Testis (tissue), 3 donors: ENCODE results near the gene PRKCA. TPM values are rescaled to one million over a fixed set of nuclear protein-coding genes. Genes with fewer than 3 reads are reported as not detected.

Experiments used
- DNase-seq: peaks from one replicate; pipeline ENCODE4 v3.0.0-alpha.2; 2019
- H3K27ac ChIP-seq, 2 donors: fragments of 200-600 bp; sonication (generic); one replicate each; pipeline ENCODE4 v1.5.1; 2019
- H3K27me3 ChIP-seq: fragments of 200-600 bp; sonication (generic); one replicate; pipeline ENCODE4 v1.5.1; 2019
- H3K36me3 ChIP-seq: fragments of 200-600 bp; sonication (generic); one replicate; pipeline ENCODE4 v1.5.1; 2017; ENCODE audit warnings: low read depth; ENCODE audit errors: missing control alignments
- H3K4me1 ChIP-seq: fragments of 200-600 bp; sonication (generic); one replicate; pipeline ENCODE4 v1.5.1; 2019
- H3K4me3 ChIP-seq, 2 donors: fragments of 200-600 bp; sonication (generic); one replicate each; pipeline ENCODE4 v1.5.1; 2017 to 2019
- H3K9me3 ChIP-seq: fragments of 200-600 bp; sonication (generic); one replicate; pipeline ENCODE4 v1.5.1; 2017
- CTCF ChIP-seq, 3 experiments: fragments of 450-650 bp in 2 of 3; fragments of 200-600 bp in 1 of 3; sonication (generic) in 1 of 3; IDR thresholded peaks; one replicate each; pipeline ENCODE4 v1.5.1; 2016 to 2019; ENCODE audit warnings: antibody characterized with exemption in 3 of 3, mild to moderate bottlenecking in 2 of 3, moderate library complexity in 1 of 3
- POLR2A ChIP-seq: fragments of 450-650 bp; IDR thresholded peaks from one replicate; pipeline ENCODE4 v1.6.1; 2017; ENCODE audit warnings: antibody characterized with exemption, mild to moderate bottlenecking, moderate library complexity
- WGBS, 2 donors: methylation state at CpG; one replicate each; pipeline ENCODE4 v1.1.5; 2018; 5-methylcytosine and 5-hydroxymethylcytosine counted together
- intact Hi-C: fragments of 100-400 bp; cut with DNase I; formaldehyde crosslinking; loops from one replicate; pipeline ENCODE4 v1.15.1; 2023; ENCODE audit warnings: low total_unique reads
- polyA plus RNA-seq: library from polyadenylated mRNA; stranded (reverse); fragments of 350-450 nt; fragmentation: Illumina TruSeq; extraction: RNeasy Lipid Tissue Mini Kit (QIAGEN cat#74804); gene quantifications from one replicate; pipeline ENCODE4 v1.2.3, GENCODE V29; 2014; ENCODE audit warnings: low read depth, low replicate concordance; ENCODE audit not compliant: insufficient read depth
- total RNA-seq, 2 donors: library from RNA; depleted of rRNA; stranded (reverse); fragments of >200 nt; gene quantifications; one replicate each; pipeline ENCODE4 v1.2.3, GENCODE V29; 2016

Gene PRKCA
- total and polyA plus RNA-seq, 3 donors from 2014 or later, result 6.8 to 22.9 (median 15.4) TPM

GRCh38 chr17:66507103-66507923 is 204.9 kb downstream of the PRKCA start:
- Histone ChIP-seq H3K9me3 (no peaks in the 10 kb centered on the region), H3K4me1 (peaks cover 5% of the 10 kb centered on the region), H3K27me3 (no peaks in the 10 kb centered on the region), H3K27ac (peak overlapping the region; percentile 2 to 63), H3K36me3 (no peaks in the 10 kb centered on the region), H3K4me3 (no peak overlapping the region)
- no peak for TF ChIP-seq POLR2A
- TF ChIP-seq CTCF (IDR thresholded peaks at IDR 0.05), result no peak
- WGBS, 2 donors, result 58 to 63% methylated on average over 7 of the region's 7 CpGs
- peak; percentile 62 for DNase-seq
- intact Hi-C loops, result no loop called here

GRCh38 chr17:66507982-66508760 is 205.8 kb downstream of the PRKCA start:
- no peak overlapping the region for H3K4me3 ChIP-seq
- intact Hi-C loops, result no loop called here
- peaks cover 5% of the 10 kb centered on the region for H3K4me1 ChIP-seq
- WGBS, 2 donors, result 52 to 59% methylated on average over 10 of the region's 10 CpGs
- H3K27me3 ChIP-seq, result no peaks in the 10 kb centered on the region
- TF ChIP-seq CTCF (IDR thresholded peaks at IDR 0.05) (no peak), POLR2A (no peak)
- no peaks in the 10 kb centered on the region for H3K36me3 ChIP-seq
- H3K9me3 ChIP-seq, result no peaks in the 10 kb centered on the region
- DNase-seq, result peak; percentile 24
- H3K27ac ChIP-seq, result peak overlapping the region; percentile 2 to 63

GRCh38 chr17:66508896-66509844 is 206.8 kb downstream of the PRKCA start:
- WGBS, 2 donors, result 67 to 79% methylated on average over 8 of the region's 8 CpGs
- H3K27ac ChIP-seq, result peak overlapping the region in 1 of 2 donors; percentile 63
- H3K4me3 ChIP-seq, result no peak overlapping the region
- H3K27me3 ChIP-seq, result no peaks in the 10 kb centered on the region
- intact Hi-C loops, result no loop called here
- H3K4me1 ChIP-seq, result peaks cover 5% of the 10 kb centered on the region
- no peaks in the 10 kb centered on the region for H3K36me3 ChIP-seq
- no peaks in the 10 kb centered on the region for H3K9me3 ChIP-seq
- no peak for DNase-seq
- TF ChIP-seq POLR2A, result no peak
- TF ChIP-seq CTCF (IDR thresholded peaks at IDR 0.05), result no peak

- Histone ChIP-seq H3K9me3 (no peaks in the 10 kb centered on the region), H3K27me3 (no peaks in the 10 kb centered on the region), H3K36me3 (no peaks in the 10 kb centered on the region), H3K4me3 (no peak overlapping the region), H3K4me1 (peaks cover 5% of the 10 kb centered on the region), H3K27ac (no peak overlapping the region)
- TF ChIP-seq CTCF (IDR thresholded peaks at IDR 0.05) (no peak), POLR2A (no peak)
- WGBS, 2 donors, result 87 to 94% methylated on average over 3 of the region's 3 CpGs
- no peak for DNase-seq
- intact Hi-C loops, result no loop called here
These were observed 207.5 kb downstream of the PRKCA start for GRCh38 chr17:66509926-66510325.
